ENCODE data around the gene GNB5. TPM values are rescaled to one million over a fixed set of nuclear protein-coding genes. Genes with fewer than 3 reads are reported as not detected.

The GNB5 gene
- total RNA-seq, 2 donors from 2014 or later = 30.1 to 38.5 TPM

DNA sequence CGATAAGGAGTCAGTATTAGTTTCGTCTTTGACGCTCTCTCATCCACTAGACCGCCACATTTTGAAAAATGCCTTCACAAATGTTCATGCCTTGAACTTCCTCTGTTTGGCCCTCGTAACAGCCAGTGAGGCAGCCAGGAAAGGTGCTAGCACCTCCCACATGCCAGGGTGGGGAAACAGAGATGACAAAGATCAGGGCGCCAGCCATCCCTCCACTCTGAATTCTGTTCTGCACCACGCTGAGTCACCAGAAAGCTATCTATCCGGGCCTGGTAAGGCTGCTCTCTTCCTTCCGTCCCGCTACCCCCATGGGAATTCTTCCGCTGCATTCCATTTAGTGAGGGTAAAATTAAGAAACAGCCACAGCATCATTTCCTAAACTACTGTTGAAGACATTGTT, 47.3 kb downstream of the GNB5 start:
- Histone ChIP-seq H3K27me3 (no peaks in the 10 kb centered on the region), H3K9me3 (no peaks in the 10 kb centered on the region), H3K27ac (no peak overlapping the region), H3K4me3 (no peak overlapping the region), H3K4me1 (no peaks in the 10 kb centered on the region), H3K36me3 (peaks cover 27% of the 10 kb centered on the region)
- TF ChIP-seq, protein P1, sequence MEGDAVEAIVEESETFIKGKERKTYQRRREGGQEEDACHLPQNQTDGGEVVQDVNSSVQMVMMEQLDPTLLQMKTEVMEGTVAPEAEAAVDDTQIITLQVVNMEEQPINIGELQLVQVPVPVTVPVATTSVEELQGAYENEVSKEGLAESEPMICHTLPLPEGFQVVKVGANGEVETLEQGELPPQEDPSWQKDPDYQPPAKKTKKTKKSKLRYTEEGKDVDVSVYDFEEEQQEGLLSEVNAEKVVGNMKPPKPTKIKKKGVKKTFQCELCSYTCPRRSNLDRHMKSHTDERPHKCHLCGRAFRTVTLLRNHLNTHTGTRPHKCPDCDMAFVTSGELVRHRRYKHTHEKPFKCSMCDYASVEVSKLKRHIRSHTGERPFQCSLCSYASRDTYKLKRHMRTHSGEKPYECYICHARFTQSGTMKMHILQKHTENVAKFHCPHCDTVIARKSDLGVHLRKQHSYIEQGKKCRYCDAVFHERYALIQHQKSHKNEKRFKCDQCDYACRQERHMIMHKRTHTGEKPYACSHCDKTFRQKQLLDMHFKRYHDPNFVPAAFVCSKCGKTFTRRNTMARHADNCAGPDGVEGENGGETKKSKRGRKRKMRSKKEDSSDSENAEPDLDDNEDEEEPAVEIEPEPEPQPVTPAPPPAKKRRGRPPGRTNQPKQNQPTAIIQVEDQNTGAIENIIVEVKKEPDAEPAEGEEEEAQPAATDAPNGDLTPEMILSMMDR (IDR thresholded peaks at IDR 0.05) = no peak
- no peak for DNase-seq (ENCODE audit: low spot score)

DNA sequence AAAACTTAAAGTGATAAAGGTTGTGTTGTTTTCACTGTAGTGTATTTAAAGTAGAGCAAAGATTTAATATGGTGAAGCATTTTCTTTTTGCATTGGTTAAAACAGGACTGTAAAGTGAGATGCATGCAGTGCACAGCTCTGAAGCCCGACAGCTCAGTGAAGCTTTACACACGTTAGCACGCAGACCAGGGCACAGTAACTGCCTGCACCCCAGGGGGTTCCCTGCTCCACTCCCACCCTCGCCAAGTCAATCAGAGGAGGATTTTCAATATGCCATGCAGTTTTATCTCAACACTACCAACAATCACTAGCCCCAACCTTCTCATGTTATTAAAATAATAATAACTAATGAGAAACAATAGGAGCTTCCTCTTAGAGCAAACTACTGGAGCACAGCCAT, 50.5 kb downstream of the GNB5 start:
- Histone ChIP-seq H3K27me3 (no peaks in the 10 kb centered on the region), H3K9me3 (no peaks in the 10 kb centered on the region), H3K27ac (no peak overlapping the region), H3K36me3 (peaks cover 5% of the 10 kb centered on the region), H3K4me3 (no peak overlapping the region), H3K4me1 (no peaks in the 10 kb centered on the region)
- DNase-seq (ENCODE audit: low spot score) = no peak
- TF ChIP-seq, protein P1 (IDR thresholded peaks at IDR 0.05) = no peak

DNA sequence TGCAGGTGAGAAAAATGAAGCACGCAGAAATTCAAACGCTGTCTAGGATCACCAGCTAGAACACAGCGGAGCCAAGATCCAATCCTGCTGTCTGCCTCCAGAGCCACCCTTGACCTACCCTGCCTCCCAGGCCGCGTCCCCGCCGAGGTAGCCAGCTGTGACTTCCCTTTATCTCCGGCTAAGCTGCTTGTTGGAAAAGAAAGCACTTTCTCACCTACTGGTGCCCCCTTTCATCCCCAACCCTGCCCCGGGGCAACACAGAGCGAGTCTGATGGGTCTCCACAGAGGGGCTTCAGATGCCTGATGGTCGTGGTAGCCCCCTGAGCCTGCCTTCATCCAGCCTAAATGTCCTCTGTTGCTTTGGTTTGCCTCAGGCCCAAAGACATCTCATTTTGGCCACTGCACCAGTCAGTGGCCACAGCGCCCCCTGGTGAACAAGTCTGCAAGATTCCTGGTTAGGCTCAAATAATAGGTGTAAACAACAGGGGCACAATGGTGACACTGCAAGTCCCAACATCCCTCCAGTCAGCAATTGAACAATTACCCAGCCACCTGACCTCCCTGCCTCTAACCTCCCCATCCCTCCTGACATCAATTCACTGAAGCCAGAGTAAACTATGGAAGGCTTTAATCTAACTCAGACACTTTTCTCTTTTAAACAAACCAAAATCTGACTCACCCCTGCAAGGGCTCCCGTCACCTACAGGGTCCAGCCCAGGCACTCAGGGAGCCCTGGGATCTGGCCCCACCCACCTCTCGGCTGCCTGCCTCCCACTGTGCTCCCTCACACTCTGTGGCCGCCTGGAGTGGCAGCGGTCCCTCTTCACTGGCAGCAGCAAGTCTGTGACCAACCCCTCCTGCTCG, 51.4 kb downstream of the GNB5 start:
- TF ChIP-seq, protein P1 (IDR thresholded peaks at IDR 0.05) = peak; percentile 60 to 84
- H3K27me3 ChIP-seq = no peaks in the 10 kb centered on the region
- DNase-seq (ENCODE audit: low spot score) = peak; percentile 80

DNA sequence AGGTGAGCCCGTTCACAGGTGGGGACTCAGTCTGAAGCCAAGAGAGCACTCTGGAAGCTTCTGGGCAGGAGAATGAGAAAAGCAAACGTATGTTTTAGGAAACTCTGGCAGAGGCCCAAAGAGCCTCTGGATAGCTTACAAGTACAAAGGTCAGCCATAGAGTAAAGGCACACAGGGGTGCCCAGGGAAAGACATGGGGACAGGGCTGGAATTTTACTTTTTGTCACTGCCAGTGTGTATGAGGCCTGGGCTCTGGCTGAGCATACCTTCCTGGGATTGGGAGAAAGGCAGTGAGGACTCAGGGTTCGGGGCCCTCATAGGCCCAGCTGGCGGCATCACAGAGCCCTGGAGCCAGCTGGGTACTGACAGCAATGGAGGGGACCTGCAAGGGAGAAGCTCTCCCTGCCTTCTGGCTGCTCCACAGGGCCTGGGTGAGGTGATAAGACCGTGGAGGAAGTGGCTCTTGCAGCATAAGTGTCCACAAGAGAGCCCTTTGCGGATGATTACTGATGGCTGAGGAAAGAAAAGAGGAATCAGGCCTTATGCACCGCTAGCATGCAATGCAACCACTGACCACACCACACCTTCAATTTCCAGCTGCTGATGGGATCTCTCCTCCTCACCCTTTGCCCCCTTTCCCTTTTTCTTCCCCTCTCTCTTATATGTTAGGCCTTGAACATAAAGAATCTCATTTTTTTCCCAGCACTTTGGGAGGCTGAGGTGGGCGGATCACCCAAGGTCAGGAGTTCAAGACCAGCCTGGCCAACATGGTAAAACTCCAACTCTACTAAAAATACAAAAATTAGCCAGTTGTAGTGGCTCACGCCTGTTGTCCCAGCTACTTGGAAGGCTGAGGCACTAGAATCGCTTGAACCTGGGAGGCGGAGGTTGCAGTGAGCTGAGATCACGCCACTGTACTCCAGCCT, 53.5 kb downstream of the GNB5 start:
- H3K9me3 ChIP-seq = no peaks in the 10 kb centered on the region
- TF ChIP-seq, protein P1 (IDR thresholded peaks at IDR 0.05) = no peak
- H3K4me1 ChIP-seq = no peaks in the 10 kb centered on the region
- H3K27ac ChIP-seq = no peak overlapping the region
- H3K27me3 ChIP-seq = no peaks in the 10 kb centered on the region
- H3K4me3 ChIP-seq = no peak overlapping the region
- no peak for DNase-seq (ENCODE audit: low spot score)
- peaks cover 27% of the 10 kb centered on the region for H3K36me3 ChIP-seq

More for the DNA sequence above, 51.4 kb downstream of the GNB5 start:
- no peak overlapping the region for H3K4me3 ChIP-seq
- no peaks in the 10 kb centered on the region for H3K4me1 ChIP-seq
- H3K36me3 ChIP-seq = peaks cover 7% of the 10 kb centered on the region
- H3K27ac ChIP-seq = no peak overlapping the region
- no peaks in the 10 kb centered on the region for H3K9me3 ChIP-seq

DNA sequence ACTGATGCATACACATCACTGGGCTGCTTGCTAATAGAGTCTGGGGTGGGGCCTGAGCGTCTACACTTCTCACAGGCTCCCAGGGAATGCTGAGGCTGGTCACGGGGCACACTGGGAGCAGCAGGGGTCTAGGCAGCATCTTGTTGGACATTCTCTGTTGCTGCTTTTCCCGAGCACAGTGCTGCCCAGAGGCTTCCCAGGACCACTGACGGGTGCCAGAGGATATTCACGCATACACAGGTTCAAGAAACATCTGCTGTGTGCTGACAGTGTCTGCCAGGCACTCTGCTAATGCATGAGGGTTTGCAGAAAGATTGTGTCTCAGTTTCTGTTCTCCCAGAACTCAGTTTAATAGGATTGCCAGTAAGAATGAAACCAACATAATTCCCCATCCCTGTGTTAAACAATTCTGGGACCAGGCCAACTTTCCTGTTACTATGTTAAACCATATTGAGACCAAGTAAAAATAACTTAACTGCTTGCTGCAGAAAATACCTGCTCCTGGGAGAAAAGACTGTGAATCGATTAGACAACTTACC, 54.7 kb downstream of the GNB5 start:
- Histone ChIP-seq H3K9me3 (no peaks in the 10 kb centered on the region), H3K4me1 (no peaks in the 10 kb centered on the region), H3K36me3 (peaks cover 33% of the 10 kb centered on the region), H3K4me3 (no peak overlapping the region), H3K27ac (no peak overlapping the region), H3K27me3 (no peaks in the 10 kb centered on the region)
- TF ChIP-seq, protein P1 (IDR thresholded peaks at IDR 0.05) = no peak
- no peak for DNase-seq (ENCODE audit: low spot score)
